Esophagus muscularis mucosa (tissue), 3 donors: ENCODE data around the gene VPS35L.

Experiments
- CTCF ChIP-seq, 3 experiments: fragments of 200-600 bp in 2 of 3; fragments of 450-650 bp in 1 of 3; sonication (generic) in 2 of 3; IDR thresholded peaks; one replicate each; pipeline ENCODE4 v1.5.1; 2017 to 2019; ENCODE audit warnings: antibody characterized with exemption in 3 of 3, mild to moderate bottlenecking in 2 of 3, moderate library complexity in 1 of 3
- POLR2A ChIP-seq: fragments of 450-650 bp; IDR thresholded peaks from one replicate; pipeline ENCODE4 v1.6.1; 2017; ENCODE audit warnings: antibody characterized with exemption, moderate library complexity, mild to moderate bottlenecking, low read depth

DNA sequence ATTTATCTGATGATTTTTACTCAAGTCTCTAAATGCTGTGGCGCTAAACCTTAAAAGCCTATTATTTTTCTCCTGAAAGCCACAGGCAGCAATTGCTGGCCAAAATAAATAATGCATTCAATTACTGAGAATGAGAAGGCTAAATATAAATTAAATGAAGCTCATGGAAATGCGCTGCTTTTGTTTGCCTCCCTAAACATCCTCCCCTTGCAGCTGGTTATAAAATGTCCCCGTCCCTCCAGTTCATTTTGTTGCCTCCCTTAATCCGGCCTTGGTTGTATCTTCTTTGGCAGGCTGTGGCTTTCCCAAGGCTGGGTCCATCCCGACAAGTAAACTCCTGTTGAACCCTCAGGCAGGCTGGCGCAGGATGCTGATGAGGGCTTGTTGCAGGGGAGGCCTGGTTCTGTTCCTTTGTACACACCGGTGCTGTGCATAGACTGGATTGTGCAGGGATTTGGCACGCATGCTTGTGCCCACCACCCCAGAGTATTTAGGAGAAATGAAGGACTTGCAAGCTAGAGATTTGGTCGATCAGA is 99.8 kb downstream of the VPS35L start:
- TF ChIP-seq CTCF (IDR thresholded peaks at IDR 0.05), result no peak
- TF ChIP-seq POLR2A, result no peak
